ENCODE data around the gene C5orf15. TPM values are rescaled to one million over a fixed set of nuclear protein-coding genes. Genes with fewer than 3 reads are reported as not detected.

C5orf15 gene
- total and polyA plus RNA-seq, 8 donors, result 6.4 to 35.4 (median 10.7) TPM

- H3K36me3 ChIP-seq, result no peaks in the 10 kb centered on the region
- 86 to 90% methylated on average over 6 of the region's 6 CpGs for WGBS, 2 donors
- no peak for ATAC-seq
- DNase-seq, result no peak
- no peaks in the 10 kb centered on the region for H3K9me3 ChIP-seq
- H3K27ac ChIP-seq, result no peak overlapping the region
- no peak overlapping the region for H3K4me3 ChIP-seq
- intact Hi-C loops (cut with DNase I), result no loop called here
- peaks cover 16 to 58% (median 41%) of the 10 kb centered on the region in 3 donors for H3K4me1 ChIP-seq
- FAIRE-seq, result no peak
- no peak for TF ChIP-seq CTCF (IDR thresholded peaks at IDR 0.05)
- no peaks in the 10 kb centered on the region for H3K27me3 ChIP-seq
These were observed 29.6 kb upstream of the C5orf15 start for GRCh38 chr5:133998042-133998441.

- no peak for DNase-seq
- peak in 1 of 4 donors; percentile 11 for ATAC-seq
- Histone ChIP-seq H3K4me3 (no peak overlapping the region), H3K27ac (peak overlapping the region in 1 of 4 donors; percentile 21), H3K4me1 (peaks cover 21 to 56% (median 44%) of the 10 kb centered on the region in 3 donors), H3K9me3 (no peaks in the 10 kb centered on the region), H3K27me3 (no peaks in the 10 kb centered on the region), H3K36me3 (no peaks in the 10 kb centered on the region)
- no peak for FAIRE-seq
- 73 to 74% methylated on average over 3 of the region's 3 CpGs for WGBS, 2 donors
- TF ChIP-seq CTCF (IDR thresholded peaks at IDR 0.05), result peak in 1 of 4 donors; percentile 9
- intact Hi-C loops (cut with DNase I), result no loop called here
These were observed 28.3 kb upstream of the C5orf15 start for GRCh38 chr5:133996683-133997252.

- intact Hi-C loops (cut with DNase I), result no loop called here
- H3K9me3 ChIP-seq, result no peaks in the 10 kb centered on the region
- DNase-seq, result peak in 2 of 6 donors; percentile 7 to 39
- no peak for TF ChIP-seq CTCF (IDR thresholded peaks at IDR 0.05)
- no peaks in the 10 kb centered on the region for H3K36me3 ChIP-seq
- no peak overlapping the region for H3K4me3 ChIP-seq
- H3K4me1 ChIP-seq, result peaks cover 21 to 56% (median 44%) of the 10 kb centered on the region in 3 donors
- no peak for FAIRE-seq
- H3K27me3 ChIP-seq, result no peaks in the 10 kb centered on the region
- 35 to 40% methylated on average over 7 of the region's 7 CpGs for WGBS, 2 donors
- peak; percentile 50 to 80 (median 66) for ATAC-seq
- H3K27ac ChIP-seq, result peak overlapping the region in 1 of 4 donors; percentile 21
These were observed 27.6 kb upstream of the C5orf15 start for GRCh38 chr5:133995883-133996563.

GRCh38 chr5:133995341-133995740 lies 26.9 kb upstream of the C5orf15 start:
- FAIRE-seq, result no peak
- no peak for TF ChIP-seq CTCF (IDR thresholded peaks at IDR 0.05)
- DNase-seq, result no peak
- H3K27me3 ChIP-seq, result no peaks in the 10 kb centered on the region
- H3K27ac ChIP-seq, result peak overlapping the region in 1 of 4 donors; percentile 28
- intact Hi-C loops (cut with DNase I), result no loop called here
- no peak overlapping the region for H3K4me3 ChIP-seq
- H3K4me1 ChIP-seq, result peaks cover 21 to 54% (median 44%) of the 10 kb centered on the region in 3 donors
- no peaks in the 10 kb centered on the region for H3K9me3 ChIP-seq
- 54 to 57% methylated on average over 8 of the region's 8 CpGs for WGBS, 2 donors
- ATAC-seq, result peak in 3 of 4 donors; percentile 12
- peaks cover 0 to 7% (median 0%) of the 10 kb centered on the region in 3 donors for H3K36me3 ChIP-seq

DNA sequence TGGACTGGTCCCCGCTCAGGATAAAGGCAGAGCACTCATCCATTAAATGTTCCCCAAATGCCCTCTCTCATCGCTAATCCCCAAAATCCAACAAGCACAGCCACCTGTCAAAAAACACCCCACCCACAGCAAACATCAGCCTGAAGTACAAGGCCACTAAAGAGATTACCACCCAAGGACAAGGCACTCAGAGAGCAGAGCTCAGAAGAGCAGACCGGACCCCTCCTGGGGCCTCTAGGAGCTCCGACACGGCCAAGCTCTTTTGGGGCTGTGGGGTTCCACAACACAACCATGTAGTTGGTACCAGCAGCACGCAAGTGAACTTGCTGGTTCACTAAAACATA lies 26.5 kb upstream of the C5orf15 start:
- Histone ChIP-seq H3K9me3 (no peaks in the 10 kb centered on the region), H3K4me3 (no peak overlapping the region), H3K27me3 (no peaks in the 10 kb centered on the region), H3K4me1 (peaks cover 21 to 50% (median 44%) of the 10 kb centered on the region in 3 donors), H3K27ac (peak overlapping the region in 1 of 4 donors; percentile 28), H3K36me3 (peaks cover 0 to 11% (median 0%) of the 10 kb centered on the region in 3 donors)
- FAIRE-seq, result no peak
- intact Hi-C loops (cut with DNase I), result no loop called here
- no peak for TF ChIP-seq CTCF (IDR thresholded peaks at IDR 0.05)
- ATAC-seq, result peak in 3 of 4 donors; percentile 13 to 45 (median 28)
- no peak for DNase-seq
- WGBS, 2 donors, result 26 to 30% methylated on average over 6 of the region's 6 CpGs

Measured in pancreas (tissue), 10 donors.